Sigmoid colon (tissue), 7 donors: ENCODE results near the gene CSTF1. TPM values are rescaled to one million over a fixed set of nuclear protein-coding genes. Genes with fewer than 3 reads are reported as not detected.
A peak's percentile ranks its signal among the peaks of the same experiment; 100 is the strongest.
"Not testable (repeated sequence)": the region's sequence is repeated elsewhere in the genome, so short reads cannot be mapped to it uniquely, and the experiment has no call there.

Experiments used
- DNase-seq: peaks from one replicate; pipeline ENCODE4 v3.0.0-alpha.2; 2019
- H3K27ac ChIP-seq, 4 donors: fragments of 200-600 bp; sonication (generic); one replicate each; pipeline ENCODE4 v1.5.1; 2016 to 2019; ENCODE audit warnings: mild to moderate bottlenecking in 1 of 4
- H3K27me3 ChIP-seq, 3 donors: fragments of 200-600 bp; sonication (generic); one replicate each; pipeline ENCODE4 v1.5.1; 2019; ENCODE audit warnings: mild to moderate bottlenecking in 1 of 3
- H3K36me3 ChIP-seq, 4 donors: fragments of 200-600 bp; sonication (generic); one replicate each; pipeline ENCODE4 v1.5.1; 2016 to 2019
- H3K4me1 ChIP-seq, 4 donors: fragments of 200-600 bp; sonication (generic); one replicate each; pipeline ENCODE4 v1.5.1; 2017 to 2019
- H3K4me3 ChIP-seq, 4 donors: fragments of 200-600 bp; sonication (generic); one replicate each; pipeline ENCODE4 v1.5.1; 2017 to 2019; ENCODE audit warnings: mild to moderate bottlenecking in 2 of 4, moderate library complexity in 1 of 4
- H3K9me3 ChIP-seq, 4 donors: fragments of 200-600 bp in 3 of 4; sonication (generic) in 3 of 4; one replicate each; pipeline versions ENCODE4 v1.5.1 to v1.6.1; 2013 to 2019
- CTCF ChIP-seq, 4 experiments: fragments of 450-650 bp in 3 of 4; fragments of 200-600 bp in 1 of 4; IDR thresholded peaks; one replicate each; pipeline ENCODE4 v1.5.1; 2016 to 2019; ENCODE audit warnings: antibody characterized with exemption in 4 of 4, mild to moderate bottlenecking in 3 of 4, moderate library complexity in 2 of 4
- EP300 ChIP-seq, 4 donors: sonication (generic); formaldehyde crosslinking; IDR thresholded peaks; one replicate each; pipeline ENCODE4 v1.6.1; 2017; ENCODE audit warnings: antibody characterized with exemption in 4 of 4
- POLR2A ChIP-seq, 2 donors: fragments of 450-650 bp; IDR thresholded peaks; one replicate each; pipeline ENCODE4 v1.6.1; 2016; ENCODE audit warnings: antibody characterized with exemption in 2 of 2, mild to moderate bottlenecking in 2 of 2, moderate library complexity in 2 of 2
- POLR2AphosphoS5 ChIP-seq, 4 donors: sonication (generic); formaldehyde crosslinking; IDR thresholded peaks; one replicate each; pipeline ENCODE4 v1.6.1; 2017; ENCODE audit warnings: antibody characterized with exemption in 4 of 4
- WGBS, 2 donors: extraction: QIAGEN DNeasy Blood & Tissue Kit; methylation state at CpG; one replicate each; pipeline ENCODE4 v1.1.7; 2013; 5-methylcytosine and 5-hydroxymethylcytosine counted together
- intact Hi-C: fragments of 100-400 bp; cut with DNase I; formaldehyde crosslinking; loops from one replicate; pipeline ENCODE4 v1.15.1; 2023
- polyA plus RNA-seq, 3 donors: library from polyadenylated mRNA; stranded (reverse); fragments of 200-250 nt; gene quantifications; one replicate each; pipeline ENCODE4 v1.2.3, GENCODE V29; 2013
- total RNA-seq, 4 donors: library from RNA; depleted of rRNA; stranded (reverse); fragments of >200 nt; gene quantifications; one replicate each; pipeline ENCODE4 v1.1.0, GENCODE V29; 2016
- donor health status: healthy with polysubstance abuse.
- donor health status: Bipolar disorder and iron deficiency.
- donor health status: healthy.

The CSTF1 gene
- total and polyA plus RNA-seq, 7 donors = 7.2 to 24.6 (median 14.9) TPM

DNA sequence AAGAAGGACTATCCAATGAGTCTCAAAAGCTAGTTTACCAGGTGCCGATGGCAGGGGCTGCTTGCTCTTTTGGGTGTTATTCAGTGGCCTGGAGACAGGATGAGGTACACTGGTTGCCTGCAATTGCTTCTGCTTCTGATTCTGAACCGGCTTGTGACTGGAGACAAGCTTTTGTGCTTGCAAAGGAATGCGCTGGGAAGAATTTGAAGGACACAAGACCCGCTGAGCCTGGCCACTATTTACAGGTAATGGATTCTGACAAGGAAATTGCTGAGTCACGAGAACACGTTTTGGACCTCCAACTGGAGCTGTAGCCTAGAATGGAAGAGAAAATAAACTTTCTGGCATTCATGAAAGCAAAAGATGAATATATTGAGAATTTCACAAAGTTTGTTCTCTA lies 6.2 kb upstream of the CSTF1 start:
- TF ChIP-seq CTCF (IDR thresholded peaks at IDR 0.05) (no peak), POLR2A (IDR thresholded peaks at IDR 0.05) (no peak), POLR2AphosphoS5 (IDR thresholded peaks at IDR 0.05) (no peak), EP300 (IDR thresholded peaks at IDR 0.05) (no peak)
- intact Hi-C loops = no loop called here
- H3K36me3 ChIP-seq = no peaks in the 10 kb centered on the region
- H3K9me3 ChIP-seq = no peaks in the 10 kb centered on the region
- no peak overlapping the region for H3K4me3 ChIP-seq
- no peaks in the 10 kb centered on the region for H3K27me3 ChIP-seq
- H3K4me1 ChIP-seq = peaks cover 0 to 6% (median 3%) of the 10 kb centered on the region in 4 donors
- 96 to 98% methylated on average over 6 of the region's 6 CpGs for WGBS, 2 donors
- H3K27ac ChIP-seq = no peak overlapping the region
- no peak for DNase-seq

DNA sequence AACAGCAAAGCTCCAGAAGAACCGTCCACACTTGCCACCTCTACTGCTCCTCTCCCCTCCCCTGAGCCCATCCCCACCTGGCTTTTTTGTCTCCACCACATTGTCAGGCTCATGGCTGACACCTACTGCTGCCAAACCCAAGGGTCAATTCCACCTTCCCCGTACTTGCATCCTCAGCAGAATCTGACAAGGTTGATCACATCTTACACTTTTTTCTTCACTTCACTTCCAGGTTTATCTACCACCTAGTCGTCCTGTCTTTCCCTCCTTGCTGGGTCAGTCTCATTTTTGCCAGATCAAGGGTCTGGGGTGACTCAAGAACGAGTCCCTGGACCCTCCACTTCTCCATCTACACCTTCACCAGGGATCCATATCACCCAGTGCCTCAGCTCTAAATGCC lies 3.6 kb upstream of the CSTF1 start:
- intact Hi-C loops = no loop called here
- Histone ChIP-seq H3K27me3 (no peaks in the 10 kb centered on the region), H3K9me3 (no peaks in the 10 kb centered on the region), H3K27ac (no peak overlapping the region), H3K36me3 (no peaks in the 10 kb centered on the region), H3K4me1 (peaks cover 0 to 20% (median 17%) of the 10 kb centered on the region in 4 donors), H3K4me3 (no peak overlapping the region)
- TF ChIP-seq CTCF (IDR thresholded peaks at IDR 0.05) = no peak
- no peak for TF ChIP-seq POLR2A (IDR thresholded peaks at IDR 0.05)
- TF ChIP-seq POLR2AphosphoS5 (IDR thresholded peaks at IDR 0.05) = no peak
- TF ChIP-seq EP300 (IDR thresholded peaks at IDR 0.05) = no peak
- no peak for DNase-seq
- WGBS, 2 donors = 86 to 94% methylated on average over 4 of the region's 4 CpGs

DNA sequence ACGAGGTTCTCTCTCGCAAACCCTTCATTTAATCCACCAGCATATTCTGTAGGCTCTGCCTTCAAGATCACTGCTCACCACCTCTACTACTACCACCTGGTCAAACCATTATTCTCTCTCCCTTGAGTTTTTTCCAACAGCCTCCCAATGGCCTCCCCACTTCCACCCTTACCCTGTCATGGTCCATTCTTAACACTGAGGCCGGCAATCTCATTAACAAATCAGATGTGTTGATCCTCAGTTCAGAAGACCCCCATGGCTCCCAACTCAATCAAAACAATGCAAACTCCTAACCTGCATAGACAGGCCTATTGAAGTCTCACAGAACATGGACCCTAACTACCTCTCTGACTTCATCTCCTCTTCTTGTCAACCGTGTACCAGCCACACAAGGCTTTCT lies 2.6 kb upstream of the CSTF1 start:
- WGBS, 2 donors = 96 to 97% methylated on average over 4 of the region's 4 CpGs

GRCh38 chr20:56390396-56390795 lies 2.0 kb upstream of the CSTF1 start:
- H3K4me3 ChIP-seq, intact Hi-C loops, H3K9me3 ChIP-seq, H3K27me3 ChIP-seq, DNase-seq, H3K36me3 ChIP-seq, H3K27ac ChIP-seq: not testable (repeated sequence)
- WGBS, 2 donors = 94 to 96% methylated on average over 9 of the region's 9 CpGs
- H3K4me1 ChIP-seq = peaks cover 0 to 31% (median 24%) of the 10 kb centered on the region in 4 donors

More for the DNA sequence above, 2.6 kb upstream of the CSTF1 start:
- no peaks in the 10 kb centered on the region for H3K27me3 ChIP-seq
- no peak for TF ChIP-seq POLR2AphosphoS5 (IDR thresholded peaks at IDR 0.05)
- no peak for TF ChIP-seq CTCF (IDR thresholded peaks at IDR 0.05)
- no peak for TF ChIP-seq EP300 (IDR thresholded peaks at IDR 0.05)
- no peak for TF ChIP-seq POLR2A (IDR thresholded peaks at IDR 0.05)
- peaks cover 0 to 26% (median 24%) of the 10 kb centered on the region in 4 donors for H3K4me1 ChIP-seq
- DNase-seq = no peak
- no peak overlapping the region for H3K27ac ChIP-seq
- no peaks in the 10 kb centered on the region for H3K9me3 ChIP-seq
- no peaks in the 10 kb centered on the region for H3K36me3 ChIP-seq
- no peak overlapping the region for H3K4me3 ChIP-seq
- intact Hi-C loops = no loop called here

GRCh38 chr20:56391037-56391436 lies 1.4 kb upstream of the CSTF1 start:
- H3K9me3 ChIP-seq = no peaks in the 10 kb centered on the region
- DNase-seq = no peak
- peaks cover 0 to 31% (median 24%) of the 10 kb centered on the region in 4 donors for H3K4me1 ChIP-seq
- intact Hi-C loops = no loop called here
- TF ChIP-seq CTCF (IDR thresholded peaks at IDR 0.05) (no peak), POLR2A (IDR thresholded peaks at IDR 0.05) (no peak), EP300 (IDR thresholded peaks at IDR 0.05) (no peak), POLR2AphosphoS5 (IDR thresholded peaks at IDR 0.05) (no peak)
- no peak overlapping the region for H3K27ac ChIP-seq
- H3K4me3 ChIP-seq = peak overlapping the region in 3 of 4 donors; percentile 77 to 84 (median 82)
- H3K27me3 ChIP-seq = no peaks in the 10 kb centered on the region
- 14 to 22% methylated on average over 10 of the region's 10 CpGs for WGBS, 2 donors
- H3K36me3 ChIP-seq = peaks cover 0 to 8% (median 3%) of the 10 kb centered on the region in 4 donors
